GM04503 (cell line): ENCODE measurements around the gene HSDL2.
"Not testable (repeated sequence)": the region's sequence is repeated elsewhere in the genome, so short reads cannot be mapped to it uniquely, and the experiment has no call there.

Source experiments
- DNase-seq: peaks from one replicate; pipeline ENCODE4 v3.0.0-alpha.2; 2012; ENCODE audit warnings: low read depth

The HSDL2 gene

DNA sequence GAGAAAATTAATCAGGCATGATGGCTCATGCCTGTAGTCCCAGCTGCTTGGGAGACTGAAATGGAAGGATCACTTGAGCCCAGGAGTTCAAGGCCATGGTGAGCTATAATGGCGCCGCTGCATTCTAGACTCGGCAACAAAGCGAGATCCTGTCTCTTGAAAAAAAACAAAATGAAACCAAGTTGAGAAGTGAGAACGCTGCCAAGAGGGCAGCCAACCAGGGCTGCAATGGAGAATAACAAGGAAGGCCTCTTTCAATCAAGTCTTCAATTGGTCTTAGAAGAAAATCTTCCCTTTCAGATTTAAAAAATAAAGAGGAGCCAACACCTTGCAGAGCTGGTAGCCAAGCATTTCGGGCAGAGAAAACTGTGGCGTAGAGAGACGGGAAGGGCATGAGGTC is 121.4 kb downstream of the HSDL2 start:
- no peak for DNase-seq

GRCh38 chr9:112502175-112502946 is 122.5 kb downstream of the HSDL2 start:
- no peak for DNase-seq

DNA sequence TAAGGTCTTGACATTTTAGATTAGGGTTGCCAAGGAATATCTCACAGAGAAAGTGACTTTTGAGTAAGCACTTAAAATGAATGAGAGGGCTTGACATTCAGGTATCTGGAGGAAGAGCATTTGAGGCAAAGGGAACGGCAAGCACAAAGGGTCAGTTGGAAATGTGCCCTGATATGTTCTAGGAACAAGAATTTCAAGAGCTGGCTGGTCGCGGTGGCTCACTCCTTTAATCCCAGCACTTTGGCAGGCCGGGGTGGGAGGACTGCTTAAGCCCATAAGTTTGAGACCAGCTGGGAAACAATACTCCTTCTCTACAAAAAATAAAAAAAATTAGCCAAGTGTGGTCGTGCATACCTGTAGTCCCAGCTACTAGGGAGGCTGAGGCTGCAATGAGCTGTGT is 123.3 kb downstream of the HSDL2 start:
- DNase-seq = no peak

DNA sequence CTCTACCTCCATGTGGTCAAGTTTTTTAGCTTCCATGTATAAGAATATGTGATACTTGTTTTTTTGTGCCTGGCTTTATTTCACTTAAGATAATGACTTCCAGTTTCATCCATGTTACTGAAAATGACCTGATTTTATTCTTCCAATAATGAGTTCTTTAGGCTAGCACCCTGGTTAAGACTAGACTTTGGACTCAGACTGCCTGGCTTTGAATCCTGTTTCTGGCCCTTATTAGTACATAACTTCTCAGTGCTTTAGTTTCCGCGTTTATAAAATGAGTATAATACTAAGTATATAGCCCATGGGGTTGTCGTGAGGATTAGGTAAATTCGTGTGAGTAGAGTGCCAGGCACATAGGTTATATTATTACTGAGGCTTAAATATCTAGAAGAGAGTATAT is 125.2 kb downstream of the HSDL2 start:
- DNase-seq = no peak

GRCh38 chr9:112505607-112506006 is 125.7 kb downstream of the HSDL2 start:
- no peak for DNase-seq

DNA sequence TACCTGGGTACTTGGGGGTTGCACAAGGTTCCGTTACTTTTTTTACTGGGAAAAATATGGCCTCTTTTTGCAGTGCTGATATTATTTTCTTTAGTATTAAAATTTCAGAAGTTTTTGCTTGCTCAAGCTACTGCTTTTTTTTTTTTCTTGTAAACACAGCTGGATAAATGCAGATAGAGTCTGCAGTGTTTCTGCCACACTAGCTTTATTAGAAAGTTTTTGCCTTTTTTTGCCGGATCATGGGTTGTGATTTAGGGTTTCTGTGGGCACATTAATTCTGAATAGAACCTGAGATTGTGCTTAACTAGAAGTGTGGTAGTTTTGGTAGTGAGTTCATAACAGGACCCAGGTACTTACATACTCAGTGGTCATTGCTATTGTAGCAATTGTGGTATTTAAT is 126.7 kb downstream of the HSDL2 start:
- DNase-seq = no peak

DNA sequence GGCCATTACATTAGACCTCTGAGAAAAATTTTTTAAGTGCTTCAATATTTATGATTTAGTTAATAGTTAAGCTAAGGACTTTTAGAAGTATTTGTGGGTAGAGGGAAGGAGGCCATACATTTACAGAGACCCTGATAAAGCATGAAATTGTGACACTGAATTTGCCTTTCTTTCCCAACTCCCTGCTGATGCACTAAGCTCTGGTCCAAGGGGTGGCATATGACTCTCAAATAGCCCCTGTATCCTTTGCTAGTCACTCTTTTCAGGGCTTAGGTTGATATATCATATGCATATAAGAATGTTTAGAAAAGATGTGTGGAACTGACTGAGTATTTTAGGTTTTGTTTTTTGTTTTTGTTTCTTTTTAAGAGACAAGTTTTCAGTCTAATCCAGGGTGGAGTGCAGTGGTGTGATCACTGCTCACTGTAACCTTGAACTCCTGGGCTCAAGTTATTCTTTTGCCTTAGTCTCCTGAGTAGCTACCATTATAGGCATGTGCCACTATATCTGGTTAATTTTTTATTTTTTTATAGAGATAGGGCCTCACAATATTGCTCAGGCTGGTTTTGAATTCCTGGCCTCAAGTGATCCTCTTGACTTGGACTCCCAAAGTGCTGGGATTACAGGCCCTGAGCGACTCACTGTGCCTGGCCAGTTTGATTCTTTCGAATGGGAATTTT is 127.2 kb downstream of the HSDL2 start:
- DNase-seq = no peak

DNA sequence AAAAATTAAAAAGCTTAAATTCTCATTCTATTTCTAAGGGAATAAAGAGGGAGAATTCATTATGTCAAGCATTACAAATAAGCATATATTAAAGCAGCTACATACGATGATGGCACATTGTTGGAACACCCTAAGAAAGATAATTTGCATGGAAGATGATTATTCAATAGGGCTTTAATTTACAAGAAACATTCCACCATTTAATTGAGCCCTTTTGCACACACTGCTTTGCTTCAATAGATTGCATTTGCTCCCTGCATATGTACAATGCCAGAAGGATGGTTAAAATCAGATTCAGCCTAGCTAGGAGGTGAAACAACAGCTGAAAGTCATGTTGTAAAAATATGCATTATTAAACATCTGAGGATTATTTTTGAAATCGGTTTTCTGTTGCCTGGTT is 128.5 kb downstream of the HSDL2 start:
- no peak for DNase-seq

DNA sequence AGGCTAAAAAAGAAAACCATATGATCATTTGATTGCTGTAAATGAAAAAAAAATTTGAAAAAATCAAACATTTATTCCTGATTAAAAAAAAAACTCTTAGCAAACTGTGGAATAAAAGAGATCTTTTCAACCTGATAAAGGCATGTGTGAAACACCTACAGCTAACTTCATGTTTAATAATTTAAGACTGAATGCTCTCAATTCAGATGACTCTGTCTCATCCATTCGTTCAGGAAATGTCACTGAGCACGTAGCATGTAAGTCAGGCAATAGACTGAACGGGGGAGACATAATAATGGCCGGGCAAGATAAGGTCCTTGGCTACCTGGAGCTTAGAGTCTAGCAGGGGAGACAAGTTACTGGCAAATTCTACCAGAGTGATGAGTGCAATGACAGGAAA is 132.5 kb downstream of the HSDL2 start:
- not testable (repeated sequence) for DNase-seq

GRCh38 chr9:112516769-112517168 is 136.9 kb downstream of the HSDL2 start:
- DNase-seq = no peak

GRCh38 chr9:112520069-112520468 is 140.2 kb downstream of the HSDL2 start:
- no peak for DNase-seq

GRCh38 chr9:112520656-112521055 is 140.7 kb downstream of the HSDL2 start:
- no peak for DNase-seq
